DOHH2 (cell line): Measurements from ENCODE around the gene PI4K2A.

Experiments used
- EZH2phosphoT487 ChIP-seq: fragments of 200-600 bp; sonication (generic); IDR thresholded peaks from 2 replicates; pipeline ENCODE4 v1.6.1; 2017; ENCODE audit warnings: borderline replicate concordance, mild to moderate bottlenecking, antibody characterized with exemption, low read length, moderate library complexity, mixed read lengths
- TF ChIP-seq, protein P1 (sequence below): fragments of 200-600 bp; sonication (generic); IDR thresholded peaks from one replicate; pipeline ENCODE4 v1.5.1; 2014; ENCODE audit warnings: antibody characterized with exemption, mild to moderate bottlenecking, low read depth, low read length; ENCODE audit not compliant: poor library complexity, severe bottlenecking

GRCh38 chr10:97664282-97664850 lies 23.9 kb downstream of the PI4K2A start:
- no peak for TF ChIP-seq EZH2phosphoT487
- TF ChIP-seq, protein P1, sequence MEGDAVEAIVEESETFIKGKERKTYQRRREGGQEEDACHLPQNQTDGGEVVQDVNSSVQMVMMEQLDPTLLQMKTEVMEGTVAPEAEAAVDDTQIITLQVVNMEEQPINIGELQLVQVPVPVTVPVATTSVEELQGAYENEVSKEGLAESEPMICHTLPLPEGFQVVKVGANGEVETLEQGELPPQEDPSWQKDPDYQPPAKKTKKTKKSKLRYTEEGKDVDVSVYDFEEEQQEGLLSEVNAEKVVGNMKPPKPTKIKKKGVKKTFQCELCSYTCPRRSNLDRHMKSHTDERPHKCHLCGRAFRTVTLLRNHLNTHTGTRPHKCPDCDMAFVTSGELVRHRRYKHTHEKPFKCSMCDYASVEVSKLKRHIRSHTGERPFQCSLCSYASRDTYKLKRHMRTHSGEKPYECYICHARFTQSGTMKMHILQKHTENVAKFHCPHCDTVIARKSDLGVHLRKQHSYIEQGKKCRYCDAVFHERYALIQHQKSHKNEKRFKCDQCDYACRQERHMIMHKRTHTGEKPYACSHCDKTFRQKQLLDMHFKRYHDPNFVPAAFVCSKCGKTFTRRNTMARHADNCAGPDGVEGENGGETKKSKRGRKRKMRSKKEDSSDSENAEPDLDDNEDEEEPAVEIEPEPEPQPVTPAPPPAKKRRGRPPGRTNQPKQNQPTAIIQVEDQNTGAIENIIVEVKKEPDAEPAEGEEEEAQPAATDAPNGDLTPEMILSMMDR, result no peak
